Keratinocyte (primary cell): Measurements from ENCODE around the gene ODAD3. TPM values are rescaled to one million over a fixed set of nuclear protein-coding genes. Genes with fewer than 3 reads are reported as not detected.

Experiments
- DNase-seq: peaks from one replicate; pipeline ENCODE4 v3.0.0-alpha.2; 2011; ENCODE audit warnings: low read depth, missing footprints, low spot score
- FAIRE-seq: peaks from 2 replicates; lab custom pipeline; 2011; peaks lifted over from hg19 to GRCh38; lab: Jason Lieb, UNC
- H2AFZ ChIP-seq: 2 replicates; pipeline ENCODE4 v1.6.0; 2012; ENCODE audit warnings: low read length, control low read depth, inconsistent platforms; ENCODE audit not compliant: control insufficient read depth
- H3K27ac ChIP-seq: 2 replicates; pipeline ENCODE4 v1.5.1; 2011; ENCODE audit warnings: low read length; ENCODE audit not compliant: control insufficient read depth, insufficient read depth
- H3K27me3 ChIP-seq: 3 replicates; pipeline ENCODE4 v1.6.0; 2011; ENCODE audit warnings: low read length; ENCODE audit not compliant: control insufficient read depth, insufficient read depth; ENCODE audit errors: extremely low read depth
- H3K36me3 ChIP-seq, 2 experiments: 2 replicates in 1 of 2; 3 replicates in 1 of 2; pipeline ENCODE4 v1.5.1; 2011; ENCODE audit warnings: low read length in 2 of 2, mild to moderate bottlenecking in 1 of 2; ENCODE audit not compliant: control insufficient read depth in 2 of 2, insufficient read depth in 2 of 2; ENCODE audit errors: extremely low read depth in 1 of 2
- H3K4me1 ChIP-seq: 3 replicates; pipeline ENCODE4 v1.5.1; 2011; ENCODE audit warnings: low read length; ENCODE audit not compliant: control insufficient read depth, insufficient read depth; ENCODE audit errors: extremely low read depth
- H3K4me2 ChIP-seq: 3 replicates; pipeline ENCODE4 v1.6.0; 2011; ENCODE audit warnings: low read depth, low read length; ENCODE audit not compliant: control insufficient read depth, insufficient read depth; ENCODE audit errors: extremely low read depth
- H3K4me3 ChIP-seq, 3 experiments: fragments of 200-600 bp in 1 of 3; sonication (generic) in 1 of 3; 2 replicates in 2 of 3; 3 replicates in 1 of 3; pipeline ENCODE4 v1.5.1; 2011 to 2016; ENCODE audit warnings: low read length in 3 of 3, mild to moderate bottlenecking in 3 of 3, control low read depth in 2 of 3, inconsistent platforms in 1 of 3, low read depth in 1 of 3, mixed read lengths in 1 of 3, mixed run types in 1 of 3, moderate library complexity in 1 of 3; ENCODE audit not compliant: control insufficient read depth in 2 of 3, insufficient read depth in 2 of 3; ENCODE audit errors: extremely low read depth in 1 of 3
- H3K79me2 ChIP-seq: 2 replicates; pipeline ENCODE4 v1.6.0; 2012; ENCODE audit warnings: low read length; ENCODE audit not compliant: control insufficient read depth, insufficient read depth
- H3K9ac ChIP-seq: 3 replicates; pipeline ENCODE4 v1.6.0; 2011; ENCODE audit warnings: low read length; ENCODE audit not compliant: control insufficient read depth, insufficient read depth; ENCODE audit errors: extremely low read depth
- H3K9me1 ChIP-seq: 3 replicates; pipeline ENCODE4 v1.6.0; 2011; ENCODE audit warnings: low read length; ENCODE audit not compliant: control insufficient read depth, insufficient read depth; ENCODE audit errors: extremely low read depth
- H3K9me3 ChIP-seq: 2 replicates; pipeline ENCODE4 v1.5.1; 2012; ENCODE audit warnings: low read depth, low read length; ENCODE audit not compliant: control insufficient read depth
- H4K20me1 ChIP-seq: 3 replicates; pipeline ENCODE4 v1.6.0; 2011; ENCODE audit warnings: low read length; ENCODE audit not compliant: control insufficient read depth, insufficient read depth; ENCODE audit errors: extremely low read depth
- CTCF ChIP-seq, 3 experiments: IDR thresholded peaks in 1 of 3; conservative IDR thresholded peaks in 1 of 3; optimal IDR thresholded peaks in 1 of 3; 2 replicates in 2 of 3; 3 replicates in 1 of 3; pipeline versions ENCODE3 to v1.5.1; 2011; ENCODE audit warnings: low read length in 3 of 3, mild to moderate bottlenecking in 3 of 3, moderate library complexity in 2 of 3, control low read depth in 1 of 3, inconsistent platforms in 1 of 3; ENCODE audit not compliant: insufficient read depth in 2 of 3; ENCODE audit errors: extremely low read depth in 1 of 3
- EZH2 ChIP-seq: IDR thresholded peaks from one replicate; pipeline ENCODE4 v1.6.1; 2012; ENCODE audit warnings: inconsistent platforms, mild to moderate bottlenecking, low read length, moderate library complexity
- dilution Hi-C: fragments of 300-500 bp; cut with MboI; formaldehyde crosslinking; loops from one replicate; pipeline ENCODE4 v1.7.0; 2020; ENCODE audit warnings: low sequenced_read_pairs; ENCODE audit not compliant: extremely low pct_ligation_motif_present
- polyA plus RNA-seq, 5 experiments: library from polyadenylated mRNA; depleted of rRNA in 3 of 5; stranded (reverse) in 3 of 5; stranded (forward) in 1 of 5; unstranded in 1 of 5; fragments of >200 nt; gene quantifications; 1 replicate in 1 of 5; 2 replicates in 3 of 5; 3 replicates in 1 of 5; pipeline versions ENCODE4 v1.2.1 to v1.2.3, GENCODE V29; 2011 to 2012; ENCODE audit warnings: missing spikeins in 2 of 5, low read depth in 1 of 5, low replicate concordance in 1 of 5

ODAD3 gene
- polyA plus RNA-seq, 1 donor (not counting 4 experiments of a cell fraction or from before 2014, with no cell fraction given), result 0.09 TPM

- Histone ChIP-seq H3K79me2 (no peaks in the 10 kb centered on the region), H3K4me2 (no peak overlapping the region), H3K4me3 (no peak overlapping the region), H3K9ac (no peak overlapping the region), H3K36me3 (peaks cover 13 to 14% of the 10 kb centered on the region in 2 experiments), H4K20me1 (no peaks in the 10 kb centered on the region), H3K4me1 (no peaks in the 10 kb centered on the region), H3K27me3 (no peaks in the 10 kb centered on the region), H3K27ac (no peak overlapping the region), H2AFZ (no peak overlapping the region), H3K9me3 (no peaks in the 10 kb centered on the region), H3K9me1 (no peaks in the 10 kb centered on the region)
- FAIRE-seq (no peak), DNase-seq (no peak)
- dilution Hi-C loops, result no loop called here
- TF ChIP-seq EZH2 (no peak), CTCF (optimal IDR thresholded peaks at IDR 0.05 in 1 of 3, IDR thresholded peaks at IDR 0.05 in 1 of 3, conservative IDR thresholded peaks at IDR 0.05 in 1 of 3; ENCODE audit: extremely low read depth in 1 of 3, insufficient read depth in 2 of 3, low read length in 3 of 3) (no peak)
Observed at GRCh38 chr19:11451871-11452619, 17.1 kb upstream of the ODAD3 start.

DNA sequence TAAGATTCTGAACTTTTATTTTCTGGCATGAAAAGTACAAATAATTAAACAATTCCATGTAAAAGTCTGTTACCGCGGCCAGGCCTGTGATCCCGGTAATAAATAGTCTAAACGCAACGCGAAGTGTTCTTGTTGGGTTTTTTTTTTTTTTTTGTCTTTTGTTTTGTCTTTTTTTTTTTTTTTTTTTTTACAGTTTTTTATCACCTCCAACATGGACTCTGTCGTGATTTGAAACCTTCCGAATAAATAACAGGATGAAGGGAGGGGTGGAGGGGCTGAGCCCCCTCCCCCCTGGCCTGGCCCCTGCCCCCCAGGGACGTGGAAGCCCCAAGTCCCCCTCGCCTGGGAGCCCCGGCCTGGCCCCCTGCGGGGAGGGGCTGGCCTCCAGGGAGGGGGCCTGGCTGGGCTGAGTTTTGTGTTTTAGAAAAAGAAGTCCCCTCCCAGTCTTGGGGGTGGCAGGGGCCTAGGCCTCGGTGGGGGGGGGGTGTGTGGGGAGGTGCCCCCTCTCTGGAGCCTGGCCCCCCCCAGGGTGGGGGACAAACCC lies 16.5 kb upstream of the ODAD3 start:
- H3K4me2 ChIP-seq, result no peak overlapping the region
- peaks cover 14 to 18% of the 10 kb centered on the region in 2 experiments for H3K36me3 ChIP-seq
- dilution Hi-C loops, result no loop called here
- no peak overlapping the region for H3K9ac ChIP-seq
- H3K9me1 ChIP-seq, result no peaks in the 10 kb centered on the region
- no peaks in the 10 kb centered on the region for H3K27me3 ChIP-seq
- TF ChIP-seq CTCF (optimal IDR thresholded peaks at IDR 0.05 in 1 of 3, IDR thresholded peaks at IDR 0.05 in 1 of 3, conservative IDR thresholded peaks at IDR 0.05 in 1 of 3; ENCODE audit: extremely low read depth in 1 of 3, insufficient read depth in 2 of 3, low read length in 3 of 3) (no peak), EZH2 (no peak)
- H2AFZ ChIP-seq, result no peak overlapping the region
- H4K20me1 ChIP-seq, result no peaks in the 10 kb centered on the region
- no peak overlapping the region for H3K27ac ChIP-seq
- FAIRE-seq, result no peak
- no peaks in the 10 kb centered on the region for H3K79me2 ChIP-seq
- no peaks in the 10 kb centered on the region for H3K4me1 ChIP-seq
- DNase-seq, result no peak
- no peak overlapping the region for H3K4me3 ChIP-seq
- no peaks in the 10 kb centered on the region for H3K9me3 ChIP-seq
